Measurements from ENCODE around the gene B3GNT2. TPM values are rescaled to one million over a fixed set of nuclear protein-coding genes. Genes with fewer than 3 reads are reported as not detected.

B3GNT2 gene
- total and polyA plus RNA-seq, 2 of the 4 experiments (the other 2 are of a cell fraction), result 5.0 to 11.1 TPM

GRCh38 chr2:62151306-62151638 lies 44.6 kb upstream of the B3GNT2 start:
- Histone ChIP-seq H3K27me3 (ENCODE audit: control insufficient read depth, insufficient read depth, low read length) (no peaks in the 10 kb centered on the region), H3K9me3 (ENCODE audit: control insufficient read depth, insufficient read depth, low read length) (no peaks in the 10 kb centered on the region), H3K27ac (ENCODE audit: insufficient read depth, low read length) (no peak overlapping the region), H3K9me1 (ENCODE audit: insufficient read depth, low read length) (peaks cover 3% of the 10 kb centered on the region; the same call in 1 of the 2 replicates), H3K36me3 (ENCODE audit: control insufficient read depth, insufficient read depth, low read length) (no peaks in the 10 kb centered on the region), H2BK120ac (ENCODE audit: low read depth, low read length) (no peak overlapping the region), H3K4ac (ENCODE audit: low read depth, low read length) (no peak overlapping the region), H4K20me1 (ENCODE audit: insufficient read depth, low read length) (no peaks in the 10 kb centered on the region), H4K8ac (ENCODE audit: low read depth in 2 of 2, low read length in 2 of 2) (no peak overlapping the region), H3K23ac (ENCODE audit: low read depth, low read length) (no peak overlapping the region), H4K91ac (ENCODE audit: insufficient read depth, low read depth, low read length) (no peak overlapping the region), H2AFZ (replicated peaks; ENCODE audit: low read length, poor library complexity) (no peak overlapping the region), H3K4me2 (ENCODE audit: low read depth, low read length) (no peak overlapping the region), H3K14ac (replicated peaks; ENCODE audit: low read depth, low read length) (no peak overlapping the region), H2BK15ac (ENCODE audit: low read depth, low read length) (no peak overlapping the region), H3K56ac (ENCODE audit: extremely low read depth, insufficient read depth, low read length) (no peak overlapping the region), H3K4me1 (ENCODE audit: control insufficient read depth, insufficient read depth, low read length) (no peaks in the 10 kb centered on the region), H2BK5ac (ENCODE audit: low read depth, low read length, poor library complexity, severe bottlenecking) (no peak overlapping the region), H2BK20ac (ENCODE audit: low read depth, low read length) (no peak overlapping the region), H3K18ac (ENCODE audit: low read depth, low read length) (no peak overlapping the region), H2AK9ac (replicated peaks; ENCODE audit: low read depth, low read length, poor library complexity) (no peak overlapping the region), H3K4me3 (ENCODE audit: insufficient read depth, low read depth, low read length) (no peak overlapping the region), H2AK5ac (ENCODE audit: low read depth, low read length) (no peak overlapping the region), H3K9ac (ENCODE audit: low read depth, low read length) (no peak overlapping the region), H3K79me1 (ENCODE audit: low read depth in 1 of 2, low read length in 2 of 2) (no peaks in the 10 kb centered on the region), H4K5ac (ENCODE audit: low read depth, low read length) (no peak overlapping the region)
- WGBS, 2 experiments (ENCODE audit: extremely low coverage in 2 of 2, insufficient read length in 1 of 2), result no CpG with 5 or more reads among the region's 4 CpGs
- ChIA-PET CTCF (interaction anchor here (1.0 kb wide), 1 partner anchor 22 kb away, joined by 3 read pairs; no protein-coding TSS in a partner anchor), POLR2A (ENCODE audit: unreplicated experiment) (no interaction called here)
- no peak for TF ChIP-seq MAFK (IDR thresholded peaks at IDR 0.05; ENCODE audit: low read depth, low read length)
- no peak for TF ChIP-seq USF2 (IDR thresholded peaks at IDR 0.05; ENCODE audit: low read depth, low read length)
- TF ChIP-seq MXI1 (IDR thresholded peaks at IDR 0.05; ENCODE audit: borderline replicate concordance, low read depth, low read length), result no peak
- no peak for TF ChIP-seq FOS (IDR thresholded peaks at IDR 0.05; ENCODE audit: low read depth, low read length)
- TF ChIP-seq SMC3 (IDR thresholded peaks at IDR 0.05; ENCODE audit: low read depth, low read length), result no peak
- no peak for TF ChIP-seq RCOR1 (IDR thresholded peaks at IDR 0.05; ENCODE audit: insufficient replicate concordance, low read length)
- no peak for TF ChIP-seq NFE2L2 (IDR thresholded peaks at IDR 0.05; ENCODE audit: low read depth, low read length)
- no peak for TF ChIP-seq CTCF (conservative IDR thresholded peaks at IDR 0.05; ENCODE audit: low read depth, low read length)
- TF ChIP-seq POLR2A (IDR thresholded peaks at IDR 0.05; ENCODE audit: low read depth, low read length), result no peak
- TF ChIP-seq RAD21 (IDR thresholded peaks at IDR 0.05; ENCODE audit: low read length), result no peak
- TF ChIP-seq ELK1 (IDR thresholded peaks at IDR 0.05; ENCODE audit: borderline replicate concordance, low read depth, low read length), result no peak
- TF ChIP-seq RFX5 (IDR thresholded peaks at IDR 0.05; ENCODE audit: low read depth, low read length), result no peak
- no peak for TF ChIP-seq CEBPB (IDR thresholded peaks at IDR 0.05; ENCODE audit: low read depth, low read length)
- no peak for TF ChIP-seq CHD1 (IDR thresholded peaks at IDR 0.05; ENCODE audit: low read depth, low read length)
- TF ChIP-seq BHLHE40 (IDR thresholded peaks at IDR 0.05; ENCODE audit: low read depth, low read length), result no peak
- DNase-seq (no peak), ATAC-seq (ENCODE audit: low read depth) (no peak)
- in situ Hi-C loops (cut with MboI; ENCODE audit: low sequenced_read_pairs) (no loop called here), dilution Hi-C loops (cut with HindIII; ENCODE audit: low sequenced_read_pairs, unreplicated experiment) (no loop called here), intact Hi-C loops (cut with micrococcal nuclease) (loop anchor here (2.0 kb wide), 1 partner anchor 260 kb away; no protein-coding TSS in a partner anchor)
- no TSS peak for BruUV-seq (replicated peaks)
